CD14-positive monocyte (primary cell): Measurements from ENCODE around the gene PLXND1. TPM values are rescaled to one million over a fixed set of nuclear protein-coding genes. Genes with fewer than 3 reads are reported as not detected.

Experiments used
- DNase-seq, 3 donors: peaks; one replicate each; pipeline ENCODE4 v3.0.0-alpha.2; 2011 to 2022
- H2AFZ ChIP-seq: 2 replicates; pipeline ENCODE4 v1.6.0; 2012; ENCODE audit warnings: mild to moderate bottlenecking, low read depth, low read length, inconsistent platforms; ENCODE audit not compliant: insufficient read depth, poor library complexity, severe bottlenecking
- H3K27ac ChIP-seq, 2 donors: 1 replicate in 1 of 2; 2 replicates in 1 of 2; pipeline ENCODE4 v1.5.1; 2012 to 2013; ENCODE audit warnings: low read length in 2 of 2, control low read depth in 1 of 2, inconsistent platforms in 1 of 2, low read depth in 1 of 2, mild to moderate bottlenecking in 1 of 2
- H3K27me3 ChIP-seq, 2 donors: one replicate each; pipeline versions ENCODE4 v1.6.0 to v1.6.1; 2011 to 2013; ENCODE audit warnings: low read length in 2 of 2; ENCODE audit not compliant: control insufficient read depth in 2 of 2, insufficient read depth in 2 of 2
- H3K36me3 ChIP-seq, 2 donors: replicated peaks in 1 of 2; 1 replicate in 1 of 2; 2 replicates in 1 of 2; pipeline versions ENCODE4 v1.5.1 to v1.6.1; 2012 to 2013; ENCODE audit warnings: low read length in 2 of 2, control low read depth in 1 of 2, inconsistent platforms in 1 of 2, mild to moderate bottlenecking in 1 of 2; ENCODE audit not compliant: insufficient read depth in 2 of 2, control insufficient read depth in 1 of 2
- H3K4me1 ChIP-seq, 2 donors: 1 replicate in 1 of 2; 2 replicates in 1 of 2; pipeline versions ENCODE4 v1.5.1 to v1.6.1; 2012 to 2013; ENCODE audit warnings: low read length in 2 of 2, control low read depth in 1 of 2, inconsistent platforms in 1 of 2, mild to moderate bottlenecking in 1 of 2, moderate library complexity in 1 of 2; ENCODE audit not compliant: insufficient read depth in 2 of 2, control insufficient read depth in 1 of 2
- H3K4me2 ChIP-seq: replicated peaks from 2 replicates; pipeline ENCODE3; 2012; ENCODE audit warnings: low read length, moderate library complexity, mild to moderate bottlenecking; ENCODE audit not compliant: poor library complexity, severe bottlenecking; ENCODE audit errors: extremely low read depth
- H3K4me3 ChIP-seq, 3 experiments: fragments of 200-600 bp in 1 of 3; sonication (generic) in 1 of 3; replicated peaks in 1 of 3; 1 replicate in 2 of 3; 2 replicates in 1 of 3; pipeline ENCODE4 v1.5.1; 2011 to 2013; ENCODE audit warnings: low read length in 3 of 3, mild to moderate bottlenecking in 3 of 3, control low read depth in 2 of 3, low read depth in 2 of 3, inconsistent platforms in 1 of 3, moderate library complexity in 1 of 3
- H3K79me2 ChIP-seq: 2 replicates; pipeline ENCODE4 v1.6.0; 2012; ENCODE audit warnings: mild to moderate bottlenecking, control low read depth, inconsistent platforms, low read length, moderate library complexity; ENCODE audit not compliant: insufficient read depth
- H3K9ac ChIP-seq: 2 replicates; pipeline ENCODE4 v1.6.0; 2017; ENCODE audit warnings: low read length, mild to moderate bottlenecking; ENCODE audit not compliant: insufficient read depth, poor library complexity, severe bottlenecking
- H3K9me3 ChIP-seq, 2 donors: replicated peaks in 1 of 2; 1 replicate in 1 of 2; 2 replicates in 1 of 2; pipeline versions ENCODE4 v1.5.1 to v1.6.1; 2012 to 2013; ENCODE audit warnings: low read length in 2 of 2, control low read depth in 1 of 2; ENCODE audit not compliant: control insufficient read depth in 1 of 2, insufficient read depth in 1 of 2
- H4K20me1 ChIP-seq: 2 replicates; pipeline ENCODE4 v1.6.0; 2012; ENCODE audit warnings: mild to moderate bottlenecking, low read length, control low read depth, moderate library complexity; ENCODE audit not compliant: insufficient read depth
- H3K27ac Mint-ChIP-seq, 7 donors: one replicate each; pipeline ENCODE4 v1.8.0; 2020; ENCODE audit warnings: mild to moderate bottlenecking in 7 of 7, mixed read lengths in 7 of 7, moderate library complexity in 6 of 7, inconsistent platforms in 2 of 7
- H3K27me3 Mint-ChIP-seq, 3 donors: one replicate each; pipeline ENCODE4 v1.8.0; 2021 to 2022; ENCODE audit warnings: low read depth in 3 of 3, mild to moderate bottlenecking in 3 of 3, mixed read lengths in 3 of 3, moderate library complexity in 3 of 3, inconsistent platforms in 1 of 3
- H3K36me3 Mint-ChIP-seq, 2 donors: one replicate each; pipeline ENCODE4 v1.8.0; 2020; ENCODE audit warnings: mixed read lengths in 2 of 2, inconsistent platforms in 1 of 2, mild to moderate bottlenecking in 1 of 2
- H3K4me1 Mint-ChIP-seq: one replicate; pipeline ENCODE4 v1.8.0; 2020; ENCODE audit warnings: mild to moderate bottlenecking, mixed read lengths
- H3K4me3 Mint-ChIP-seq, 2 donors: one replicate each; pipeline ENCODE4 v1.8.0; 2020; ENCODE audit warnings: mild to moderate bottlenecking in 2 of 2, mixed read lengths in 2 of 2, moderate library complexity in 1 of 2
- H3K9me3 Mint-ChIP-seq, 7 donors: one replicate each; pipeline ENCODE4 v1.8.0; 2020 to 2022; ENCODE audit warnings: mixed read lengths in 7 of 7, mild to moderate bottlenecking in 6 of 7, moderate library complexity in 6 of 7, inconsistent platforms in 2 of 7
- CTCF ChIP-seq: fragments of 200-600 bp; IDR thresholded peaks from one replicate; pipeline ENCODE4 v1.8.0; 2022; ENCODE audit warnings: antibody characterized with exemption, mild to moderate bottlenecking
- WGBS: methylation state at CpG from one replicate; pipeline ENCODE4 v1.1.5; 2013; ENCODE audit warnings: missing lambda C conversion rate; ENCODE audit not compliant: insufficient coverage; 5-methylcytosine and 5-hydroxymethylcytosine counted together
- intact Hi-C, 2 donors: fragments of 100-400 bp; cut with micrococcal nuclease; formaldehyde crosslinking; loops; one replicate each; pipeline versions ENCODE4 v1.15.0 to v1.15.1; 2023
- polyA plus RNA-seq, 3 donors: library from polyadenylated mRNA; depleted of rRNA in 1 of 3; unstranded in 2 of 3; stranded (reverse) in 1 of 3; fragments of 300-500 nt in 2 of 3; fragments of >200 nt in 1 of 3; fragmentation: Illumina TruSeq in 2 of 3; gene quantifications; 1 replicate in 2 of 3; 2 replicates in 1 of 3; pipeline ENCODE4 v1.2.3, GENCODE V29; 2012 to 2021

The PLXND1 gene
- polyA plus RNA-seq, 3 donors, result 7.1 to 170 (median 9.9) TPM

- peaks cover 74% of the 10 kb centered on the region for H4K20me1 ChIP-seq
- 68% methylated on average over 8 of the region's 10 CpGs for WGBS
- H3K9me3 ChIP-seq, result no peaks in the 10 kb centered on the region
- Mint-ChIP-seq H3K27ac (peak overlapping the region in 3 of 7 donors; percentile 35 to 85 (median 80)), H3K27me3 (peaks cover 0 to 2% (median 0%) of the 10 kb centered on the region in 3 donors), H3K4me1 (peaks cover 93% of the 10 kb centered on the region), H3K4me3 (no peak overlapping the region), H3K36me3 (peaks cover 10 to 37% of the 10 kb centered on the region in 2 donors), H3K9me3 (peaks cover 0 to 6% (median 0%) of the 10 kb centered on the region in 7 donors)
- intact Hi-C loops, result loop anchor here in 1 of 2 donors (5.0 kb wide), 1 partner anchor 68 kb away; the partner anchor contains the start of gene RHO
- no peaks in the 10 kb centered on the region for H3K27me3 ChIP-seq
- peaks cover 95% of the 10 kb centered on the region for H3K79me2 ChIP-seq
- peak overlapping the region; percentile 56 for H3K4me2 ChIP-seq
- no peak overlapping the region for H2AFZ ChIP-seq
- peak overlapping the region in 1 of 3 experiments; percentile 41 for H3K4me3 ChIP-seq
- H3K36me3 ChIP-seq, result peaks cover 0 to 6% of the 10 kb centered on the region in 2 donors
- peaks cover 91 to 93% of the 10 kb centered on the region in 2 donors for H3K4me1 ChIP-seq
- peak overlapping the region; percentile 60 to 90 for H3K27ac ChIP-seq
- TF ChIP-seq CTCF, result no peak
- DNase-seq, result no peak
- H3K9ac ChIP-seq, result peak overlapping the region; percentile 35
Measured at GRCh38 chr3:129595544-129596193, 10.8 kb downstream of the PLXND1 start.

DNA sequence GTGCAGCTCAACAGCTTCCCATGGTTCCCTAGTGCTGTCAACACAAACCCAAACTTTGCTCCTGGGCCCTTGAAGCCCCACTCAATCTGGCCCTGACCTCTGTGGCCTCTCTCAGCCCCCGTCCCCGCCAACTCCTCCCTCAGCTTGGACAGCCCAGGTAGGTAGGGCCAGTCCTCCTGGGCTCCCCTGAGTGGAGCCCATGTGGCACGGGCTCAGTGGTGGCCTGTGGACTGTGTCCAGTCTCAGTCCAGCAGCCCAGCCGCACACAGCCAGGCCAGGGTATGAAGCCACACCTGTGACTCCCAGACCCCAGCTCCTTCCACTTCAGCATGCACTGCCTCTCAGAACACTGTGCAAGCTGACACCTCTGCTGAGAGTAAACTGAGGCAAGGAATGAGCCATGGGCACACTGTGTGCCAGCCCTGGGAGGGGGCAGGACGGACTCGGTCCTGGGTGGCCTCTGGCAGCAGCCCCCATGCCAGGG lies 11.5 kb downstream of the PLXND1 start:
- 92% methylated on average over 4 of the region's 6 CpGs for WGBS

More for the DNA sequence above, 11.5 kb downstream of the PLXND1 start:
- Histone ChIP-seq H3K9ac (no peak overlapping the region), H3K9me3 (no peaks in the 10 kb centered on the region), H3K4me2 (no peak overlapping the region), H2AFZ (no peak overlapping the region), H3K27me3 (no peaks in the 10 kb centered on the region), H4K20me1 (peaks cover 74% of the 10 kb centered on the region), H3K4me1 (peaks cover 84 to 86% of the 10 kb centered on the region in 2 donors), H3K27ac (no peak overlapping the region), H3K36me3 (peaks cover 0 to 6% of the 10 kb centered on the region in 2 donors), H3K79me2 (peaks cover 95% of the 10 kb centered on the region), H3K4me3 (no peak overlapping the region)
- Mint-ChIP-seq H3K9me3 (peaks cover 0 to 6% (median 0%) of the 10 kb centered on the region in 7 donors), H3K36me3 (peaks cover 8 to 38% of the 10 kb centered on the region in 2 donors), H3K27ac (peak overlapping the region in 3 of 7 donors; percentile 2 to 75 (median 23)), H3K27me3 (peaks cover 0 to 2% (median 0%) of the 10 kb centered on the region in 3 donors), H3K4me3 (no peak overlapping the region), H3K4me1 (peaks cover 86% of the 10 kb centered on the region)
- no peak for TF ChIP-seq CTCF
- DNase-seq, result no peak
- intact Hi-C loops, result loop anchor here in 1 of 2 donors (5.0 kb wide), 2 partner anchors 32 to 68 kb away; partner anchors contain the start of gene RHO
